Fibroblast of the aortic adventitia (primary cell): Measurements from ENCODE around the gene ASIC5. TPM values are rescaled to one million over a fixed set of nuclear protein-coding genes. Genes with fewer than 3 reads are reported as not detected.

Experiments
- DNase-seq: peaks from one replicate; pipeline ENCODE4 v3.0.0-alpha.2; 2010; ENCODE audit warnings: low read depth
- H3K4me3 ChIP-seq: 2 replicates; pipeline ENCODE4 v1.5.1; 2011; ENCODE audit warnings: low read depth, mild to moderate bottlenecking, control low read depth, low read length, moderate library complexity
- CTCF ChIP-seq: IDR thresholded peaks from 2 replicates; pipeline ENCODE4 v1.5.1; 2011; ENCODE audit warnings: mild to moderate bottlenecking, low read length, control low read depth, inconsistent platforms; ENCODE audit not compliant: insufficient read depth
- total RNA-seq: library from RNA; depleted of rRNA; stranded (reverse); fragments of >200 nt; gene quantifications from 2 replicates; pipeline ENCODE4 v1.2.3, GENCODE V29; 2012; ENCODE audit warnings: low replicate concordance

The ASIC5 gene
- total RNA-seq, 1 donor, result not detected

GRCh38 chr4:155883895-155884294 is 17.8 kb upstream of the ASIC5 start:
- no peak for TF ChIP-seq CTCF
- DNase-seq, result no peak
- no peak overlapping the region for H3K4me3 ChIP-seq

- no peak overlapping the region for H3K4me3 ChIP-seq
- TF ChIP-seq CTCF, result no peak
- DNase-seq, result no peak
Observed at GRCh38 chr4:155881555-155881954, 15.5 kb upstream of the ASIC5 start.

DNA sequence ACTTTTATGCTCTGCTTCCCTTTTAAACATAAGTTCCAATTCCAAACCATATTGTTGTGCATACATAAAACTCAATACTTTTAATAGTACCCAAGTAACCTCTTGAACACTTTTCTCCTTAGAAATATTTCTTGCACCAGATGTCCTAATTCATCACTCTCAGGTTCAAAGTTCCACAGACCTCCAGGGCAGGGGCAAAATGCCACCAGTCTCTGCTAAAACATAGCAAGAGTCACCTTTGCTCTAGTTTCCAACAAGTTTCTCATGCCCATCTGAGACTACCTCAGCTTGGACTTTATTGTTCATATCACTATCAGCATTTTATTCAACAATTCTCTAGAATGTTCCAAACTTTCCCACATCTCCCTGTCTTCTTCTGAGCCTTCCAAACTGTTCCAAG is 13.7 kb upstream of the ASIC5 start:
- no peak for DNase-seq
- H3K4me3 ChIP-seq, result no peak overlapping the region
- TF ChIP-seq CTCF, result no peak

- no peak for TF ChIP-seq CTCF
- H3K4me3 ChIP-seq, result no peak overlapping the region
- no peak for DNase-seq
Observed at GRCh38 chr4:155878611-155879010, 12.5 kb upstream of the ASIC5 start.

GRCh38 chr4:155877971-155878370 is 11.9 kb upstream of the ASIC5 start:
- no peak for TF ChIP-seq CTCF
- no peak for DNase-seq
- no peak overlapping the region for H3K4me3 ChIP-seq

DNA sequence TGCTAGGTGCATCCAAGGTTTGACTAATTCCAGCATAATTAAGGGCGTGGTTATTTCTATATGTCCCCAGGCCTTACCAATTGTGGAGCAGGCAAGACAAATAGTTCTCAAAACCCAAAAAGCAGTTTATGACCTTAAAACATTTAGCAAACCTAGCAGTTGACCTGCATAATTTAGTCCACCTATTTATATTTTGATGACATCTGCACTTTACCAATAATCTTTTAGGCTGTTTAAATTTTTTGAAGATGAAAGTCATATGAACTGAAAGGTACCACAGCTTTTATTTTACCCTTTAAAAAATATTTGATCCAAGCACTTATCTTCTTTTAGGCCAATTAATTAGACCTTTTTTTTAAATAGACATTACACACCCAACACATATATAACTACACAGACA is 9.8 kb upstream of the ASIC5 start:
- no peak overlapping the region for H3K4me3 ChIP-seq
- no peak for DNase-seq
- TF ChIP-seq CTCF, result no peak

DNA sequence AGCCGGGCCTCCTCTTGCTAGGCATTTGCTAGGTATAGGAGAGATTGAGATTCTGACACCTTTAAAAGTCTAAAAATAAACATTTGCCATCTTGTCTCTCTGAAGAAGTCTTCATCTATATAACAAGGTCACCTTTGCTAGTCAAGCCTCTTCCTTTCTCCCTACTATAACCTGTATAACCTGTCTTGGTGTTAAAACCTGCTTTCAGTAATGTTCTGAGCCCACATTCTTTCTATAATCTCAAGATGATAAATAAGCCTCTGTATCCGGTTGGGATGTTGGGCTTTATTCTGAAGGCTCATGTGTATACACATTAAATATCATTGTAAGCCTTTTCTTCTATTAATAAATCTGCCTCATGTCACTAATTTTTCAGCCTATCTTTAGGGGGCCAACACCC is 10.2 kb downstream of the ASIC5 start:
- H3K4me3 ChIP-seq, result no peak overlapping the region
- TF ChIP-seq CTCF, result no peak
- DNase-seq, result no peak
